GM12873 (cell line): ENCODE measurements around the gene PTPN3.

Experiments
- CTCF ChIP-seq: IDR thresholded peaks from 2 replicates; pipeline ENCODE4 v1.5.1; 2012; ENCODE audit warnings: low read depth, mild to moderate bottlenecking, moderate library complexity, low read length, control low read depth; ENCODE audit not compliant: insufficient read depth; ENCODE audit errors: missing control alignments

The PTPN3 gene

GRCh38 chr9:109534151-109534550 lies 36.0 kb upstream of the PTPN3 start:
- no peak for TF ChIP-seq CTCF

- no peak for TF ChIP-seq CTCF
Measured at GRCh38 chr9:109522106-109522505, 24.0 kb upstream of the PTPN3 start.

GRCh38 chr9:109520475-109521132 lies 22.5 kb upstream of the PTPN3 start:
- peak; percentile 96 for TF ChIP-seq CTCF

- TF ChIP-seq CTCF, result no peak
Measured at GRCh38 chr9:109519366-109519765, 21.3 kb upstream of the PTPN3 start.

- TF ChIP-seq CTCF, result no peak
Measured at GRCh38 chr9:109518621-109519335, 20.7 kb upstream of the PTPN3 start.

- no peak for TF ChIP-seq CTCF
Measured at GRCh38 chr9:109517901-109518377, 19.8 kb upstream of the PTPN3 start.

- no peak for TF ChIP-seq CTCF
Measured at GRCh38 chr9:109513871-109514270, 15.8 kb upstream of the PTPN3 start.
